Osteoblast (primary cell): Measurements from ENCODE around the gene NTM. TPM values are rescaled to one million over a fixed set of nuclear protein-coding genes. Genes with fewer than 3 reads are reported as not detected.

ENCODE experiments used
- DNase-seq: peaks from one replicate; pipeline ENCODE4 v3.0.0; 2011; ENCODE audit warnings: low spot score, mixed read lengths; ENCODE audit not compliant: insufficient read length; ENCODE audit errors: missing footprints
- H2AFZ ChIP-seq: 2 replicates; pipeline ENCODE4 v1.6.0; 2011; ENCODE audit warnings: mild to moderate bottlenecking, low read length
- H3K27ac ChIP-seq: 2 replicates; pipeline ENCODE4 v1.5.1; 2011; ENCODE audit warnings: mild to moderate bottlenecking, low read depth, low read length, moderate library complexity
- H3K27me3 ChIP-seq: 2 replicates; pipeline ENCODE4 v1.6.0; 2012; ENCODE audit warnings: mild to moderate bottlenecking, control low read depth, inconsistent platforms, low read length, moderate library complexity; ENCODE audit not compliant: insufficient read depth
- H3K36me3 ChIP-seq: 2 replicates; pipeline ENCODE4 v1.5.1; 2011; ENCODE audit warnings: mild to moderate bottlenecking, low read length, control low read depth, moderate library complexity; ENCODE audit not compliant: insufficient read depth
- H3K4me1 ChIP-seq: 2 replicates; pipeline ENCODE4 v1.5.1; 2011; ENCODE audit warnings: mild to moderate bottlenecking, low read length, control low read depth, moderate library complexity; ENCODE audit not compliant: insufficient read depth
- H3K4me2 ChIP-seq: 2 replicates; pipeline ENCODE4 v1.6.0; 2011; ENCODE audit warnings: mild to moderate bottlenecking, low read length; ENCODE audit not compliant: insufficient read depth
- H3K4me3 ChIP-seq: fragments of 200-600 bp; sonication (generic); 3 replicates; pipeline ENCODE4 v1.5.1; 2012; ENCODE audit warnings: mild to moderate bottlenecking, low read length, inconsistent platforms; ENCODE audit not compliant: insufficient read depth
- H3K79me2 ChIP-seq: 2 replicates; pipeline ENCODE4 v1.6.0; 2012; ENCODE audit warnings: mild to moderate bottlenecking, low read length, control low read depth, inconsistent platforms; ENCODE audit not compliant: insufficient read depth
- H3K9me3 ChIP-seq: 2 replicates; pipeline ENCODE4 v1.5.1; 2011; ENCODE audit warnings: low read depth, low read length, control low read depth
- H4K20me1 ChIP-seq: 2 replicates; pipeline ENCODE4 v1.6.0; 2012; ENCODE audit warnings: mild to moderate bottlenecking, low read length, control low read depth; ENCODE audit not compliant: insufficient read depth
- CTCF ChIP-seq: IDR thresholded peaks from 2 replicates; pipeline ENCODE4 v1.5.1; 2011; ENCODE audit warnings: mild to moderate bottlenecking, low read depth, low read length, moderate library complexity; ENCODE audit errors: extremely low read depth
- total RNA-seq: library from RNA; depleted of rRNA; stranded (reverse); fragments of >200 nt; gene quantifications from 2 replicates; pipeline ENCODE4 v1.2.3, GENCODE V29; 2012

NTM gene
- total RNA-seq, 1 donor, result 48.1 TPM

- Histone ChIP-seq H3K27me3 (peaks cover 8% of the 10 kb centered on the region), H3K4me2 (no peak overlapping the region), H3K79me2 (no peaks in the 10 kb centered on the region), H3K4me3 (no peak overlapping the region), H3K4me1 (no peaks in the 10 kb centered on the region), H3K9me3 (no peaks in the 10 kb centered on the region), H4K20me1 (no peaks in the 10 kb centered on the region), H3K27ac (no peak overlapping the region), H2AFZ (no peak overlapping the region), H3K36me3 (no peaks in the 10 kb centered on the region)
- no peak for TF ChIP-seq CTCF
- DNase-seq, result no peak
Measured at GRCh38 chr11:131654849-131655248, 284.4 kb downstream of the NTM start.

GRCh38 chr11:131656179-131656838, 285.9 kb downstream of the NTM start:
- H3K9me3 ChIP-seq, result no peaks in the 10 kb centered on the region
- no peak overlapping the region for H3K4me3 ChIP-seq
- peaks cover under 1% of the 10 kb centered on the region for H3K4me1 ChIP-seq
- H2AFZ ChIP-seq, result no peak overlapping the region
- H3K4me2 ChIP-seq, result no peak overlapping the region
- no peaks in the 10 kb centered on the region for H3K36me3 ChIP-seq
- H3K27ac ChIP-seq, result no peak overlapping the region
- no peak for TF ChIP-seq CTCF
- H3K79me2 ChIP-seq, result no peaks in the 10 kb centered on the region
- DNase-seq, result peak; percentile 29
- H4K20me1 ChIP-seq, result no peaks in the 10 kb centered on the region
- peaks cover 8% of the 10 kb centered on the region for H3K27me3 ChIP-seq

GRCh38 chr11:131656839-131657211, 286.4 kb downstream of the NTM start:
- H3K27me3 ChIP-seq, result peaks cover 8% of the 10 kb centered on the region
- H3K4me3 ChIP-seq, result no peak overlapping the region
- no peak overlapping the region for H3K4me2 ChIP-seq
- H3K27ac ChIP-seq, result no peak overlapping the region
- TF ChIP-seq CTCF, result no peak
- no peaks in the 10 kb centered on the region for H4K20me1 ChIP-seq
- no peaks in the 10 kb centered on the region for H3K79me2 ChIP-seq
- DNase-seq, result no peak
- no peak overlapping the region for H2AFZ ChIP-seq
- H3K9me3 ChIP-seq, result no peaks in the 10 kb centered on the region
- H3K36me3 ChIP-seq, result no peaks in the 10 kb centered on the region
- H3K4me1 ChIP-seq, result peaks cover 2% of the 10 kb centered on the region

- Histone ChIP-seq H2AFZ (no peak overlapping the region), H3K4me1 (peaks cover 2% of the 10 kb centered on the region), H3K27me3 (peaks cover 6% of the 10 kb centered on the region), H3K9me3 (no peaks in the 10 kb centered on the region), H3K4me2 (no peak overlapping the region), H4K20me1 (no peaks in the 10 kb centered on the region), H3K27ac (no peak overlapping the region), H3K36me3 (no peaks in the 10 kb centered on the region), H3K4me3 (no peak overlapping the region), H3K79me2 (no peaks in the 10 kb centered on the region)
- no peak for DNase-seq
- no peak for TF ChIP-seq CTCF
Measured at GRCh38 chr11:131658414-131658813, 288.0 kb downstream of the NTM start.
